Measurements from ENCODE around the gene ZNF763.
"Not testable (repeated sequence)": the region's sequence is repeated elsewhere in the genome, so short reads cannot be mapped to it uniquely, and the experiment has no call there.

ZNF763 gene

GRCh38 chr19:11964858-11965645, at the start of gene ZNF763:
ZNF763 (plus strand) TSS chr19:11965040; CDS start chr19:11965209, 169 bp downstream.
- DNase-seq (ENCODE audit: low spot score) = peak; percentile 83

DNA sequence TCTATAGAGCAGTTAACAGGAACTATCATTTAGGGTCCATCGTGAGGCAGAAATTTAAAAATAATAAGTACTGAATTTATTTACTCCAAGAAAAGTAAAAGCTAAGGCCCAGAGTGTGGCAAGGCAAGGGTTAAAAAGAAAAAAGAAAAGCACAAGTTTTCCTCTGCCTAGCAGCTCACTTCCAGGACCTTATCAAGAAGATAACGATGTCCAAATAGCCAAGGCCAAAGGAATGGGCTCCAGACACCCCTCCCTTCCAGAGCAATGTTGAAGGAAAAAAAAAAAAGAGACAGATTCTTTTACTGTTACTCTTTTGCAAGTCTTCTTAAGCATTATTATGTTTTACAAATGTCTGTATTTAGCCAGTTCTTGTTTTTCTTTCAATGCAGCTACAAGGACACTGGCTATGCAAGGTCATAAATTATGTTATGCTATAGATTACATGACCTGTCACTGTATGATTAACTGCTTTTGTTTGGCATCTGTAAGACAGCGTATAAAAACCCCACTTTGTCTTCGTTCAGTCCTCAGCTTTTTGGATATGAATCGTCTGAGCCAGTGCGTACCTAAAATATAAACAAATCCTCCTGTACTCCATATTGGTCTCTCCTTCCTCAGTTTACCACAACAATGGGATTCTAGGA, 42.9 kb upstream of the ZNF763 start:
- DNase-seq (ENCODE audit: low spot score) = no peak

DNA sequence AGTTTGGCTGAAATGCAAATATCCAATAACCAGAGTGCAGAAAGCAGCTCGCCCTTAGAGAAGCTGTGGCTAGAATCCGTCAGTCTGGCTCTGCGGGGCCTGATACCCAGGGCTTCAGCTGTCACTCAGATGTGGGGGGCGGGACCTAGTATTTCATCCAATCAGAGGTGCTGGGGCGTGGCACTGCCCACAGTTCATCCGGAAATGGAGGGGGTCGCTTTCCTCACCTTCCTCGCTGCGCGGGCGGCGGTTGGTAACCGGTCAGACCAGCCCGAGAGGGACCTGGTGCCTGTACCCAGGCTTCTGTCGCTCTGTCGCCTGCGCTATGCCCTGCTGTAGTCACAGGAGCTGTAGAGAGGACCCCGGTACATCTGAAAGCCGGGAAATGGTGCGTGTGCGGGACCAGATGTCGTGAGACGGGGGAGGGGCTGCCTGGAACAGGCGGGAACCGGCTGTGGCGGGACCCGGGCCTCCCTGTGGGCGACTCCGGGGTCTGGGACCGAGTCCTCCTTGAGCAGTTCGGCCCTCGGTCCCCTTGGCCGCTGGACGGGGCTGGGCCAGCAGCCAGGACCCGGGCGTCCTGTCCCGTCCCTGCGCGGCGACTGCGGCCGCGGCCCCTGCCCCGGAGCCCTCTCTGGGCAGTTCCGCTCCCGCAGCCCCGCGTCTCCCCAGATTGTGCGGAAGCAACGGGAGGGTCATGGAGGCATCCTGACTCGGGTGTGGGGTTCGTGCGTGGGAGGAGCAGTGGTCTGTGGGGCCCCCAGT, 39.8 kb upstream of the ZNF763 start, which contains the start of gene ZNF700:
TSS of gene ZNF700 (plus strand) at position 222 of the 765 bp plus-strand sequence. CDS start at position 326, 104 bp downstream.
- peak; percentile 91 for DNase-seq (ENCODE audit: low spot score)

DNA sequence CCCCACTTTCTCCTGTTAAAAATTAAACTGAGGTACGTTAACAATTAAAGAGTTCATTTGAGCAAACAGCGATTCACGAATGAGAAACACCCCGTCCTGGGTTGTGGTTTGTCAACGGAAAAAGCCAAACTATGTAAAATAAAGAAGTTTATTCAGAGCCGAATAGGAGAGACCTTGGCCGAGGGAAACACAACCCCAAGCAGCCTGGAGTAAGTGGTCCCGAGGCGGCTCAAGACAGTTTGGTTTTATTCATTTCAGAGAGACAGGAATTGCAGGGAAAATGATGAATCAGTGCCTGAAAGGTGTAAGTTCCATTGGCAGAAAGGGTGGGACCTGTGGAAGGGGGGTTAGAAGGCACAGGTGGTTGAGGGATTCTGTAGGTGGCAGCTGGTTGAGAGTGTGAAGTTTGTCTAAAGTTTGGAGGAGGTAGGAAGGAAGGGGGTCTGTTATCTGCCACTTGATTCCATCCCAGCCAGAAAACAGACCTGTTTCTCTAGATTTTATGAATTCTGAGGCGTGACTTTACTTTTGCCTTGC, 39.1 kb upstream of the ZNF763 start:
- not testable (repeated sequence) for DNase-seq (ENCODE audit: low spot score)

- DNase-seq (ENCODE audit: low spot score) = no peak
These were observed 37.6 kb upstream of the ZNF763 start for GRCh38 chr19:11927227-11927626.

DNA sequence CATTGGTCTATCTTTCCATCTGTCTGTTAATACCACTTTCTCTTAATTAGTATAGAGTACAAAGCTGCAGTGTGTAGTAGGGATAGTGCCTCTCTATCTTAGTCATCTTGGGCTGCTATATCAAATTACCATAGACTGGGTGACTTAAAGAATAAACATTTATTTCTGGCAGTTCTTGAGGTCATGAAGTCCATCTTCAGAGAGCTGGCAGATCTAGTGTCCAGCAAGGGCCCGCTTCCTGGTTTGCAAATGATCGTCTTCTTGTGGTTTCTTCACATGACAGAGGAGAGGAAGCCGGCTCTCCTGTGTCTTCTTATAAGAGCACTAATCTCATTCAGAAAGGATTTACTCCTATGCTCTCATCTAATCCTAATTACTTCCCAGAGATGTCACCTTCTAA, 33.8 kb upstream of the ZNF763 start:
- no peak for DNase-seq (ENCODE audit: low spot score)

DNA sequence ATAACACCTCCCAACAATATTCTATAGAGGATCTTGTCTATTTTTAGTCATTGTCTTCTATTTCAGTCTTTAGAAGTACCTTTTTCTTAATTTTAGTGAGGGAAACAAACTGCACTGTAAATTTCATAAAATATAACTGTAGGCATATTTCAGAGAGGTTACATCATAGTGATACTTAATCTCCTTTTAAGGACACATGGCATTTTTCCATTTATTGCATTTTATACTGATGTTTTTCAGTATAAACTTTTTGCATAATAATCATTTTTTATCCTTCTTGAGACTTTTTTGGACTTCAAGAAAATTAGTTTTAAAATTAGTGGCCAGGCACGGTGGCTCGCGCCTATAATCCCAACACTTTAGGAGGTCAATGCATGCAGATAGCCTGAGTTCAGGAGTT, 33.3 kb upstream of the ZNF763 start:
- no peak for DNase-seq (ENCODE audit: low spot score)

DNA sequence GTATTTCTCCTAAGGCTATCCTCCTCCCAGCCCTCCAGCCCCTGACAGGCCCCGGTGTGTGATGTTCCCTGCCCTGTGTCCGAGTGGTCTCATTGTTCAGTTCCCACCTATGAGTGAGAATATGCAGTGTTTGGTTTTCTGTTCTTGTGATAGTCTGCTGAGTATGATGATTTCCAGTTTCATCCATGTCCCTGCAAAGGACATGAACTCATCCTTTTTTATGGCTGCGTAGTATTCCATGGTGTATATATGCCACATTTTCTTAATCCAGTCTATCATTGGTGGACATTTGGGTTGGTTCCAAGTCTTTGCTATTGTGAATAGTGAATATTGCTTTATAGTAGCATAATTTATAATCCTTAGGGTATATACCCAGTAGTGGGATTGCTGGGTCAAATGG, 29.0 kb upstream of the ZNF763 start:
- not testable (repeated sequence) for DNase-seq (ENCODE audit: low spot score)

- not testable (repeated sequence) for DNase-seq (ENCODE audit: low spot score)
These were observed 26.5 kb upstream of the ZNF763 start for GRCh38 chr19:11938383-11938782.

- DNase-seq (ENCODE audit: low spot score) = not testable (repeated sequence)
These were observed 23.4 kb upstream of the ZNF763 start for GRCh38 chr19:11941361-11941887.

DNA sequence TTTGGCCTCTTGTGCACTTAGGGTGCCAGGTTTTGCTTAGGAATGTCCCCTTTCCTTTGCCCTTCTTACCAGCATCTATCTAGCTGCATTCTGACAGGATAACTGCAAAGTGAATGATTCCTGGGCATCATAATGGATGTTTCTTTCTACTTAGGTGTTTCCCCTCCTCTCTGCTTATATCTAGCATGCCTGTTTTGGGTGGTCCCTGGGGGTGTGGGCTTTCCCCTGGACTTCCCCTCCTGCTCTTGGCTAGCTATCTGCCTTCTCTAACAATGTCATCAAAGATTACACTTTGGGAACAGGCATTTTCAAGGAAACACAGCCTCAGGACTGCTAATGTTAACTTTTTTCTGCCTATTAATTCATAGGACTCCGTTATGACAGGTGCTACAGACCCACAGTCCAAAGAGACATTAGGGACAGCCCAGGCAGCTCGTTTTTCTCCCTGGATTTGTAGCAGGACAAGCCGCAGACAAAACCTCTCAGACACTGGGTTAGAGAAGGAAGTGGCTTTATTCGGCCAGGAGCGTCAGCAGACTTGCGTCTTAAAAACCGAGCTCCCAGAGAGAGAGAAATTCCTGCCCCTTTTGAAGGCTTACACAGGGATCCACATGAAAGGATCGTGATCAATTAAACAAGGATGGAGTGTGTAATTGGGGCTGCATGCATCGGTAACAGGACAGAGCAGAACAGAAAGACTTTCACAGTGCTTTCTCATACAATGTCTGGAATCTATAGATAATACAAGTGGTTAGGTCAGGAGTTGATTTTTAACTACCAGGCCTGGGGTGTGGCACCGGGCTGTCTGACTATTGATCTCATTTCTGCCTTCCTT, 22.6 kb upstream of the ZNF763 start:
- DNase-seq (ENCODE audit: low spot score) = no peak

GRCh38 chr19:11942843-11943108, 22.1 kb upstream of the ZNF763 start:
- DNase-seq (ENCODE audit: low spot score) = no peak

DNA sequence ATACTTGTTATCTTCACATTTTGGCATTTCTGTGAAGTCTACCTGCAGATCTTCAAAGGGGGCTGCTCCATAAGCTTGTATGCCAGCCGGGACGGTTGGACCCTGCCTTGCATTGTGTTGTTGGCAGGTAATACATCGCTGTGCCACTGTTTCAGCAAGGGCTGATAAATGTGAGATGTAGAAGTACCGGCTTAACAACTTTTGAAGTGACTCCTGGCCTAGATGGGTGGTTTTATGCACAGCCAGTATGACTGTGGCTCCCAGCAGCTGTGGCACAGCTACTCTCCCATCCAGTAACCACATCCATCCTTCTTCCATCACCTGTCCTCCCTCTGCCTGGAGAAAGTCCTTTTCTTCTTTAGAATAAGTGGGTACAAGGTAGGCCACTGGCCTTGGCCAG, 20.2 kb upstream of the ZNF763 start:
- no peak for DNase-seq (ENCODE audit: low spot score)

DNA sequence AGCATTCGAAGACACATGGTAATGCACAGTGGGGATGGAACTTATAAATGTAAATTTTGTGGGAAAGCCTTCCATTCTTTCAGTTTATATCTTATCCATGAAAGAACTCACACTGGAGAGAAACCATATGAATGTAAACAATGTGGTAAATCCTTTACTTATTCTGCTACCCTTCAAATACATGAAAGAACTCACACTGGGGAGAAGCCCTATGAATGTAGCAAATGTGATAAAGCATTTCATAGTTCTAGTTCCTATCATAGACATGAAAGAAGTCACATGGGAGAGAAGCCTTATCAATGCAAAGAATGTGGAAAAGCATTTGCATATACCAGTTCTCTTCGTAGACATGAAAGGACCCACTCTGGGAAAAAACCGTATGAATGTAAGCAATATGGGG, 16.2 kb upstream of the ZNF763 start:
- DNase-seq (ENCODE audit: low spot score) = no peak

GRCh38 chr19:11949201-11949600, 15.6 kb upstream of the ZNF763 start:
- no peak for DNase-seq (ENCODE audit: low spot score)

DNA sequence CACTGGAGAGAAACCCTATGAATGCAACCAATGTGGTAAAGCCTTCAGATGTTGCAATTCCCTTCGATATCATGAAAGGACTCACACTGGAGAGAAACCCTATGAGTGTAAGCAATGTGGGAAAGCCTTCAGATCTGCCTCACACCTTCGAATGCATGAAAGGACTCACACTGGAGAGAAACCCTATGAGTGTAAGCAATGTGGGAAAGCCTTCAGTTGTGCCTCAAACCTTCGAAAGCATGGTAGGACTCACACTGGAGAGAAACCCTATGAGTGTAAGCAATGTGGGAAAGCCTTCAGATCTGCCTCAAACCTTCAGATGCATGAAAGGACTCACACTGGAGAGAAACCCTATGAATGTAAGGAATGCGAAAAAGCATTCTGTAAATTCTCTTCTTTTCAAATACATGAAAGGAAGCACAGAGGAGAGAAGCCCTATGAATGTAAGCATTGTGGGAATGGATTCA, 15.2 kb upstream of the ZNF763 start:
- not testable (repeated sequence) for DNase-seq (ENCODE audit: low spot score)

GRCh38 chr19:11950312-11950711, 14.5 kb upstream of the ZNF763 start:
- no peak for DNase-seq (ENCODE audit: low spot score)

DNA sequence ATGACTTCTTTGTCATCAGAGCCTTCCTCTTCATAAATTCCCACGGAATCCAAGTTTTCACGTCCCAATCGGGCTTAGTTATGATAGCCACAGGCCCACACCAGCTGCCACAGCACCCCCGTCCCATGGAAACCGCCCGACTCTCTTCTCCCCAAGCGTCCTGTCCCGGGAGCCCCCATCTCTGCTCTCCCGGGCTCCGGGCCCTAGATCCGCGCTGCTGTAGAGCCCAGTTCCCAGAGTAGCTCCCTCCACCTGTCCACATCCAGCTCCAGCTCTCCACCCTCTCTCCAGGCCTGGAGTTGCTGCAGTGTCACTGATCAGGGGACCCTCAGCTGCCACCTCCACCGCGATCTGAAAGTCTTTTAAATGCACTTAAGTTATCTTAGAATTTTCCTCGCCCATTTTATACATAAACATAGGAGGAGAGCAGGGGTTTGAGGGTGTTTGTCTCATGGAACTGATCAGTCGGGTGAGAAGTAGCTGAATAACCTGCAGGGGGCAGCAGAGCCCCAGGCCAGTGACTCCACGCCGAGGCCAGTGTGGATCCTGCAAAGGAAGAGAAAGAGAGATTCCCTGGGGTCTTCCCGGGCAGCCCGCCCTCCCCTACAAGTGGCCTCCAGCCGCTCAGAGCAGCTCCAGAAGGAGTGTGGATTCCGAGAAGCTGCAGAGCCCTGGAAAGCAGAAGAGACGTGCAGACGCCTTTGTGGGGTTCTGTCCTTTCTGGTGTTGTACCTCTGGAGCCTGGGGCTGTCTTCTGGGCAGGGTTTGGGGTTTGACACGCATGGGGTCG, 1.1 kb upstream of the ZNF763 start:
- DNase-seq (ENCODE audit: low spot score) = peak; percentile 74

GRCh38 chr19:11964496-11964857, 363 bp upstream of the ZNF763 start:
- no peak for DNase-seq (ENCODE audit: low spot score)

GRCh38 chr19:11970174-11970573, 5.3 kb downstream of the ZNF763 start:
- no peak for DNase-seq (ENCODE audit: low spot score)

DNA sequence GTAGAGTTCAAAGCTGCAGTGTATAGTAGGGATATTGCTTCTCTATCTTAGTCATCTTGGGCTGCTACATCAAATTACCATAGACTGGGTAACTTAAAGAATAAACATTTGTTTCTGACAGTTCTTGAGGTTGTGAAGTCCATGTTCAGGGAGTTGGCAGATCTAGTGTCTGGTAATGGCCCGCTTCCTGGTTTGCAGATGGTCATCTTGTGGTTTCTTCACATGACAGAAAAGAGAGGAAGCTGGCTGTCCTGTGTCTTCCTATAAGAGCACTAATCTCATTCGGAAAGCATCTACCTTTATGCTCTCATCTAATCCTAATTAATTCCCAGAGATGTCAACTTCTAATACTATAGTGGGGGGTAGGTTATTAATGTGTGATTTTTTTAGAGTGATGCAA, 6.2 kb downstream of the ZNF763 start:
- DNase-seq (ENCODE audit: low spot score) = no peak
